GM21717 (cell line): ENCODE measurements around the gene GAGE10.
"Not testable (repeated sequence)": the region's sequence is repeated elsewhere in the genome, so short reads cannot be mapped to it uniquely, and the experiment has no call there.

Experiments
- ATAC-seq: cut with Tn5 transposase; IDR thresholded peaks from one replicate; pipeline ENCODE4 v1.9.1; 2021; ENCODE audit warnings: mild to moderate bottlenecking, moderate library complexity; ENCODE audit not compliant: unreplicated experiment

GAGE10 gene

DNA sequence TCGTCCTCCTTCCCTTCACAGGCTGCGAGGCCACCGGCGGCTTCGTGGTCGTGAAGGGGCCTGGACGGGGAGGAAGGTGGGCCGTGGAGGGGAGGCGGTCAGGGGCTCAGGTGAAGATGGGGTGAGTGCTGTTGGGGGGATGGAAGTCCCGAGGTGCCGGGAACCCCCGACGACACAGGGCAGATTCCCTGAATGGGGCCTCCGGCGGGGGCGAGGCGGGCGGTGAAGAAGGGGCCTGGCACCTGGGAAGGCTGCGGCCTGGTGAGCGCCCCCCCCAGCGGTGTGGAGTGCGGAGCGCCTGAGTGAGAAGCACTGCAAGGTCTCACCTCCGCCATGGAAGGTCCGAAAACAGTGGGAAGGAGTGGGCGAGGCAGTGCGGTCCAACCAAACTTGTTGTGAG lies 18.8 kb downstream of the GAGE10 start:
- ATAC-seq = not testable (repeated sequence)

DNA sequence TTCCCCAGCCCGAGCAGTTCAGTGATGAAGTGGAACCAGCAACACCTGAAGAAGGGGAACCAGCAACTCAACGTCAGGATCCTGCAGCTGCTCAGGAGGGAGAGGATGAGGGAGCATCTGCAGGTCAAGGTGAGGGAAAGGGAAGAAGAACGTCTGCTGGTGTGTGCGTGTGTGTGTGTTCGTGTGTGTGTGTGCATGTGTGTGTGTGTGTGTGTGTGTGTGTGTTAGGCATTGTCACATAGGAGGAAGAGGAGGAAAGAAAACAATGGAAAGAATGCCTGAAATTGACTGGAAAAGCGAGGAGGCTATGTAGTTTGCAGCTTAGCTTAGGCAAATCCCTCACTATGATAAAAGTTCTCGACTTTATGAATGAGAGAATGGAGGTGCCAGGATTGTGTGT lies 20.3 kb downstream of the GAGE10 start:
- ATAC-seq = not testable (repeated sequence)

DNA sequence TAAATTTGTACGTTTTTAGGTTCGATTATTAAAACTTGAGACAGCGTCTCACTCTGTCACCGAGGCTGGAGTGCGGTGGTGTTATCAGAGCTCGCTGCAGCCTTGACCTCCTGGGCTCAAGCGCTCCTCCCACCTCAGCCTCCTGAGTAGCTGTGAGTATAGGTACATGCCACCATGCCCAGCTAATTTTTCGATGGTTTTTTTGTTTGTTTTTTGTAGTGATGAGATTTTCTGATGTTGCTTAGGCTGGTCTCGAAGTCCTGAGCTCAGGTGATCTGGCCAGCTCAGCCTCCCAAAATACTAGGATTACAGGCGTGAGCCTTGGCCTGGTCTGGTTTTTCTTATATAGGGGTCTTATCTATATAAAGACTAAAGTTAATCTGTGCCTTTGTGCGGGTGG lies 27.0 kb downstream of the GAGE10 start:
- ATAC-seq = not testable (repeated sequence)

DNA sequence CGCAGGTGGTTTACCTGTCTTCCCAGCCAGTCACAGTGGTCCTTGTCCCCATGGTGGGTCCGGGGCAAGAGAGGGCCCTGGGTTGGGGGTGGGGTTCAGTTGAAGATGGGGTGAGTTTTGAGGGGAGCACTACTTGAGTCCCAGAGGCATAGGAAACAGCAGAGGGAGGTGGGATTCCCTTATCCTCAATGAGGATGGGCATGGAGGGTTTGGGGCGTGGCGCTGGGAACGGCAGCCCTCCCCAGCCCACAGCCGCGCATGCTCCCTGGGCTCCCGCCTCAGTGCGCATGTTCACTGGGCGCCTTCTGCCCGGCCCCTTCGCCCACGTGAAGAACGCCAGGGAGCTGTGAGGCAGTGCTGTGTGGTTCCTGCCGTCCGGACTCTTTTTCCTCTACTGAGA lies 27.8 kb downstream of the GAGE10 start, which contains the start of gene GAGE13:
GAGE13 (plus strand) TSS at position 301 of the 400 bp plus-strand sequence. CDS start 1,156 bp downstream, outside the sequence.
- ATAC-seq = not testable (repeated sequence)

DNA sequence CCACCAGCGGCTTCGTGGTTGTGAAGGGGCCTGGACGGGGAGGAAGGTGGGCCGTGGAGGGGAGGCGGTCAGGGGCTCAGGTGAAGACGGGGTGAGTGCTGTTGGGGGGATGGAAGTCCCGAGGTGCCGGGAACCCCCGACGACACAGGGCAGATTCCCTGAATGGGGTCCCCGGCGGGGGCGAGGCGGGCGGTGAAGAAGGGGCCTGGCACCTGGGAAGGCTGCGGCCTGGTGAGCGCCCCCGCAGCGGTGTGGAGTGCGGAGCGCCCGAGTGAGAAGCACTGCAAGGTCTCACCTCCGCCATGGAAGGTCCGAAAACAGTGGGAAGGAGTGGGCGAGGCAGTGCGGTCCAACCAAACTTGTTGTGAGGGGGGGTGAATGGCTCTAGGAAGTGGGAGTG lies 28.4 kb downstream of the GAGE10 start:
- not testable (repeated sequence) for ATAC-seq

DNA sequence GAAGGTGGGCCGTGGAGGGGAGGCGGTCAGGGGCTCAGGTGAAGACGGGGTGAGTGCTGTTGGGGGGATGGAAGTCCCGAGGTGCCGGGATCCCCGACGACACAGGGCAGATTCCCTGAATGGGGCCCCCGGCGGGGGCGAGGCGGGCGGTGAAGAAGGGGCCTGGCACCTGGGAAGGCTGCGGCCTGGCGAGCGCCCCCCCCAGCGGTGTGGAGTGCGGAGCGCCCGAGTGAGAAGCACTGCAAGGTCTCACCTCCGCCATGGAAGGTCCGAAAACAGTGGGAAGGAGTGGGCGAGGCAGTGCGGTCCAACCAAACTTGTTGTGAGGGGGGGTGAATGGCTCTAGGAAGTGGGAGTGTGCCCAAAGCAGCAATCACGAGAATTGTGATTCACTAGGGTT lies 38.0 kb downstream of the GAGE10 start:
- not testable (repeated sequence) for ATAC-seq

GRCh38 chrX:49344496-49345175 lies 41.2 kb downstream of the GAGE10 start:
- not testable (repeated sequence) for ATAC-seq

DNA sequence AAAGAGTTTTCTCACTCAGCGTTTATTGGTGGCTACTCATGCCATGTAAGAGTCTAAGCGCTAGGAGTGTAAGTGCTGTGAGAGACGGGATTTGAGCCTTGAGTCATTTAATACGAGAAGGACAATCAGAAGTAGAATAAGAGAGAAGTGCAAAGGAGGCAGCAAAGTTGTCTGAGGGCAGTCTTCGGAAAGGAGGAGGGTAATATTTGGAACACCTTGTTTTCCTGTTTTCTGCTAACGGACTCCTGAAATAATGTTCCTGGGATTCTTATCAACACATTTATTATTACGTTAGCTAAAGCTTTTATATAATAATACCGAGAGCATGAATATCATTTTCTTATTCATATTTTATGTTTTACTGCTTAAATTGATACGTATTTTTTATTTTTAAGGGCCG lies 42.0 kb downstream of the GAGE10 start:
- ATAC-seq = not testable (repeated sequence)

GRCh38 chrX:49346150-49346549 lies 42.7 kb downstream of the GAGE10 start:
- not testable (repeated sequence) for ATAC-seq
